Measurements from ENCODE around the gene SCAANT1. TPM values are rescaled to one million over a fixed set of nuclear protein-coding genes. Genes with fewer than 3 reads are reported as not detected.
A peak's percentile ranks its signal among the peaks of the same experiment; 100 is the strongest.

SCAANT1 gene
- total RNA-seq, 1 donor from 2014 or later: not detected

GRCh38 chr3:63864965-63865327 lies 47.2 kb downstream of the SCAANT1 start:
- DNase-seq (no peak), ATAC-seq (no peak)
- H3K9me3 ChIP-seq: no peaks in the 10 kb centered on the region
- H3K4me3 ChIP-seq: peak overlapping the region; percentile 84
- no peaks in the 10 kb centered on the region for H3K27me3 ChIP-seq (ENCODE audit: low read depth)
- intact Hi-C loops (cut with DNase I): no loop called here
- TF ChIP-seq, protein P1, sequence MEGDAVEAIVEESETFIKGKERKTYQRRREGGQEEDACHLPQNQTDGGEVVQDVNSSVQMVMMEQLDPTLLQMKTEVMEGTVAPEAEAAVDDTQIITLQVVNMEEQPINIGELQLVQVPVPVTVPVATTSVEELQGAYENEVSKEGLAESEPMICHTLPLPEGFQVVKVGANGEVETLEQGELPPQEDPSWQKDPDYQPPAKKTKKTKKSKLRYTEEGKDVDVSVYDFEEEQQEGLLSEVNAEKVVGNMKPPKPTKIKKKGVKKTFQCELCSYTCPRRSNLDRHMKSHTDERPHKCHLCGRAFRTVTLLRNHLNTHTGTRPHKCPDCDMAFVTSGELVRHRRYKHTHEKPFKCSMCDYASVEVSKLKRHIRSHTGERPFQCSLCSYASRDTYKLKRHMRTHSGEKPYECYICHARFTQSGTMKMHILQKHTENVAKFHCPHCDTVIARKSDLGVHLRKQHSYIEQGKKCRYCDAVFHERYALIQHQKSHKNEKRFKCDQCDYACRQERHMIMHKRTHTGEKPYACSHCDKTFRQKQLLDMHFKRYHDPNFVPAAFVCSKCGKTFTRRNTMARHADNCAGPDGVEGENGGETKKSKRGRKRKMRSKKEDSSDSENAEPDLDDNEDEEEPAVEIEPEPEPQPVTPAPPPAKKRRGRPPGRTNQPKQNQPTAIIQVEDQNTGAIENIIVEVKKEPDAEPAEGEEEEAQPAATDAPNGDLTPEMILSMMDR (IDR thresholded peaks at IDR 0.05): no peak
- H3K36me3 ChIP-seq: no peaks in the 10 kb centered on the region
- H3K4me1 ChIP-seq: peaks cover 19% of the 10 kb centered on the region
- H3K27ac ChIP-seq: peak overlapping the region; percentile 91

GRCh38 chr3:63864008-63864964 lies 47.9 kb downstream of the SCAANT1 start:
- peak; percentile 79 to 81 for ATAC-seq
- DNase-seq: peak; percentile 63
- Histone ChIP-seq H3K4me1 (peaks cover 19% of the 10 kb centered on the region), H3K9me3 (no peaks in the 10 kb centered on the region), H3K36me3 (no peaks in the 10 kb centered on the region), H3K27me3 (ENCODE audit: low read depth) (no peaks in the 10 kb centered on the region), H3K27ac (peak overlapping the region; percentile 91), H3K4me3 (peak overlapping the region; percentile 84)
- intact Hi-C loops (cut with DNase I): no loop called here
- TF ChIP-seq, protein P1 (IDR thresholded peaks at IDR 0.05): no peak

DNA sequence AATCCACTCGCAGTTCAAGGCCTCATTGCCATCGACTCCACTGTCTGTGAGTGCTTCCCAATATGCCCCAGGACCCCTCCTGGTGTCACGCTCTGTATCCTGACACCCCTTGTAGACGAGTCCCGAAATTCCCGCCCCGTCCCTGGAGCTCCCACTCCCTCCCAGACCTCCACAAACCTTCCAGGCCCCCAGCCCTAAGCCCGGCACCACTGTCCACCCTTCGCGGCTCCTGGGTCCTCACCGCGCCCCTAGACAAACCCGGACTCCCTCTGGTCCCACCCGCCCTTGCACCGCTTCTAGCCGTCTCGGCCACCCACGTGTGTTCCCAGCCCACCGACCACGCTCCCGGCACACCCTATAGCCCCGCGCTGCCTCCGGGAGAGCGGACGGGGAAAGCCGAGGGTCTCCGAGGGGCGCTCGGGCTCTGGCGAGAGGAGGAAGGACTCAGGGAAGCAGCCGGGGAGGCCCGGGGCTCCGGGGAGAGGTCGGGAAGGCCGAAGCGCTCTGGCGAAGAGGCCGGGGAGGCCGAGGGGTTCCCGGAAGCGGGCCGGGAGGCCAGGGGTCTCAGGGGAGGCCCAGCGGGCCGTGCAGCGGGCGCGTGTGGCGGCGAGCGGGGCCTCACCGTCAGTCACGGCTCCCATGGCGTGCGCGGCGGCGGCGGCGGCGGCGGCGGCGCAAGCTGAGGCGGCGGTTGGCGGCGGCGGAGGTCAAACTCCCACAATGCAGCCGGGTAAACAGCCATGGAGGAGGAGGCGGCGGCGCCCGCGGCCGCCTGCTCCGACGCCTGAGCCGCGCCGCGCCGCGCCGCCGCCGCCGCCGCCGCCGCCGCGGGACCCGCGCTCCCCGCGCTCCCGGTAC lies 48.8 kb downstream of the SCAANT1 start, which contains the start of the genes ATXN7 and THOC7:
TSS of gene ATXN7 (plus strand) at position 718 of the 858 bp plus-strand sequence. CDS start 48,732 bp downstream, outside the sequence.
TSS of gene THOC7 (minus strand) at position 656 of the 858 bp plus-strand sequence. CDS start at position 641, 15 bp downstream.
- Histone ChIP-seq H3K27ac (peak within 1 kb of the TSS; percentile 93), H3K36me3 (no peaks in the 10 kb centered on the region), H3K4me1 (peaks cover 19% of the 10 kb centered on the region), H3K27me3 (ENCODE audit: low read depth) (no peaks in the 10 kb centered on the region), H3K4me3 (peak within 1 kb of the TSS; percentile 86), H3K9me3 (no peaks in the 10 kb centered on the region)
- intact Hi-C loops (cut with DNase I): no loop called here
- ATAC-seq (peak; percentile 89 to 91), DNase-seq (peak; percentile 83)
- TF ChIP-seq, protein P1 (IDR thresholded peaks at IDR 0.05): no peak

DNA sequence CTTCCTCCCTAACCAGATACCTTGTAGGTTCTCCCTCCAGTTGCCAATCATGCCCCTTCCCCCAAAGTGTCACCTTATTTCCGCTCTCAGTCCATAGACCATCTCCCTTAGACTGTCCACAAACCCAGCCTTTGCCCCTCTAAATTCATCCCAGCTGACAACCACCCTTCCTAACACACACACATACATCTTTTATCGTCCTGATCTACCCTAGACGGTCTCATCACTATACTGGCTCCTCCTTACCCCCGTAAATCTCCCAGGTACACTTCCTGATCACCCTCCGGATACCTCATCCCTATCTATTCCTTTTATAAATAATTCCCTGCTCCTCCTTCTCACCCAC lies 49.4 kb downstream of the SCAANT1 start:
- peak overlapping the region; percentile 86 for H3K4me3 ChIP-seq
- no peaks in the 10 kb centered on the region for H3K9me3 ChIP-seq
- no peaks in the 10 kb centered on the region for H3K27me3 ChIP-seq (ENCODE audit: low read depth)
- H3K36me3 ChIP-seq: no peaks in the 10 kb centered on the region
- intact Hi-C loops (cut with DNase I): no loop called here
- peak overlapping the region; percentile 93 for H3K27ac ChIP-seq
- peaks cover 19% of the 10 kb centered on the region for H3K4me1 ChIP-seq
- DNase-seq: no peak
- TF ChIP-seq, protein P1 (IDR thresholded peaks at IDR 0.05): no peak
- ATAC-seq: no peak

Other genes with a start within 250 kb of the SCAANT1 start
- gene C3orf49, start 93.1 kb downstream of the SCAANT1 start, total RNA-seq: not detected
- 47.2 TPM for gene THOC7, start 48.6 kb downstream of the SCAANT1 start, total RNA-seq
- gene ATXN7, start 48.5 kb downstream of the SCAANT1 start, total RNA-seq: 37.3 TPM
- 51.1 TPM for gene PSMD6, start 111.1 kb upstream of the SCAANT1 start, total RNA-seq

Measured in lower lobe of right lung (tissue), 2 donors.